GM04503 (cell line): ENCODE data around the gene ATAD3B.
"Not testable (repeated sequence)": the region's sequence is repeated elsewhere in the genome, so short reads cannot be mapped to it uniquely, and the experiment has no call there.

Experiments used
- DNase-seq: peaks from one replicate; pipeline ENCODE4 v3.0.0-alpha.2; 2012; ENCODE audit warnings: low read depth

ATAD3B gene

GRCh38 chr1:1513675-1514074 is 42.1 kb downstream of the ATAD3B start:
- not testable (repeated sequence) for DNase-seq

- DNase-seq = not testable (repeated sequence)
Observed at GRCh38 chr1:1514376-1514775, 42.8 kb downstream of the ATAD3B start.

- DNase-seq = not testable (repeated sequence)
Observed at GRCh38 chr1:1516923-1517322, 45.4 kb downstream of the ATAD3B start.

GRCh38 chr1:1517973-1518620 is 46.5 kb downstream of the ATAD3B start:
- no peak for DNase-seq

GRCh38 chr1:1518621-1519007 is 47.0 kb downstream of the ATAD3B start:
- not testable (repeated sequence) for DNase-seq

- DNase-seq = not testable (repeated sequence)
Observed at GRCh38 chr1:1519805-1520505, 48.4 kb downstream of the ATAD3B start.

GRCh38 chr1:1521331-1521730 is 49.8 kb downstream of the ATAD3B start:
- DNase-seq = no peak

GRCh38 chr1:1522536-1522935 is 51.0 kb downstream of the ATAD3B start:
- DNase-seq = not testable (repeated sequence)

- not testable (repeated sequence) for DNase-seq
Observed at GRCh38 chr1:1523226-1523625, 51.7 kb downstream of the ATAD3B start.

- DNase-seq = not testable (repeated sequence)
Observed at GRCh38 chr1:1523651-1524050, 52.1 kb downstream of the ATAD3B start.

- not testable (repeated sequence) for DNase-seq
Observed at GRCh38 chr1:1524750-1525383, 53.3 kb downstream of the ATAD3B start.

- not testable (repeated sequence) for DNase-seq
Observed at GRCh38 chr1:1526476-1526875, 54.9 kb downstream of the ATAD3B start.

- DNase-seq = no peak
Observed at GRCh38 chr1:1527092-1527816, 55.7 kb downstream of the ATAD3B start.

GRCh38 chr1:1528301-1529267 is 57.0 kb downstream of the ATAD3B start:
- no peak for DNase-seq

GRCh38 chr1:1529321-1529720 is 57.8 kb downstream of the ATAD3B start:
- DNase-seq = no peak

GRCh38 chr1:1529936-1530335 is 58.4 kb downstream of the ATAD3B start:
- no peak for DNase-seq

GRCh38 chr1:1531947-1532346 is 60.4 kb downstream of the ATAD3B start:
- DNase-seq = no peak

- not testable (repeated sequence) for DNase-seq
Observed at GRCh38 chr1:1533176-1533893, 61.8 kb downstream of the ATAD3B start.

- DNase-seq = not testable (repeated sequence)
Observed at GRCh38 chr1:1533894-1534291, 62.3 kb downstream of the ATAD3B start.

GRCh38 chr1:1534401-1535154 is 63.0 kb downstream of the ATAD3B start:
- no peak for DNase-seq
